Stimulated activated CD8-positive, alpha-beta memory T cell treated with anti-CD3 and anti-CD28 coated beads, Interleukin-7, amount 100 ng/mL, for 4 hours (primary cell): Measurements from ENCODE around the gene ERP27.

ENCODE experiments used
- DNase-seq, 2 donors: peaks; one replicate each; pipeline ENCODE4 v3.0.0-alpha.2; 2020; ENCODE audit warnings: low read depth in 2 of 2

The ERP27 gene

GRCh38 chr12:14868916-14869506 is 69.3 kb downstream of the ERP27 start:
- DNase-seq, result no peak
